Tibial artery (tissue), 4 donors: Measurements from ENCODE around the gene CALHM1.
"Not testable (repeated sequence)": the region's sequence is repeated elsewhere in the genome, so short reads cannot be mapped to it uniquely, and the experiment has no call there.

Experiments
- DNase-seq, 2 donors: peaks; one replicate each; pipeline ENCODE4 v3.0.0-alpha.2; 2019
- H3K27ac ChIP-seq, 2 donors: fragments of 200-600 bp; sonication (generic) in 1 of 2; 1 replicate in 1 of 2; 2 replicates in 1 of 2; pipeline ENCODE4 v1.5.1; 2018 to 2019; ENCODE audit warnings: mild to moderate bottlenecking in 1 of 2
- H3K27me3 ChIP-seq, 2 donors: fragments of 200-600 bp; sonication (generic) in 1 of 2; one replicate each; pipeline versions ENCODE4 v1.5.1 to v1.6.0; 2016 to 2019
- H3K36me3 ChIP-seq, 3 donors: fragments of 200-600 bp; sonication (generic) in 2 of 3; one replicate each; pipeline ENCODE4 v1.5.1; 2016 to 2019; ENCODE audit warnings: mild to moderate bottlenecking in 2 of 3
- H3K4me1 ChIP-seq, 4 donors: fragments of 200-600 bp; sonication (generic) in 2 of 4; 1 replicate in 3 of 4; 2 replicates in 1 of 4; pipeline ENCODE4 v1.5.1; 2016 to 2019
- H3K4me3 ChIP-seq, 2 donors: fragments of 200-600 bp; sonication (generic) in 1 of 2; 1 replicate in 1 of 2; 2 replicates in 1 of 2; pipeline ENCODE4 v1.5.1; 2018 to 2019; ENCODE audit warnings: mild to moderate bottlenecking in 2 of 2
- H3K9me3 ChIP-seq, 3 donors: fragments of 200-600 bp; sonication (generic) in 1 of 3; one replicate each; pipeline ENCODE4 v1.5.1; 2016 to 2019
- intact Hi-C: fragments of 100-400 bp; cut with DNase I; formaldehyde crosslinking; loops from one replicate; pipeline ENCODE4 v1.15.0; 2023; ENCODE audit warnings: low total_unique reads
- TF ChIP-seq, protein P1 (sequence below), 2 experiments: fragments of 200-600 bp in 1 of 2; fragments of 450-650 bp in 1 of 2; IDR thresholded peaks; one replicate each; pipeline ENCODE4 v1.5.1; 2017 to 2019; ENCODE audit warnings: antibody characterized with exemption in 2 of 2, mild to moderate bottlenecking in 1 of 2, moderate library complexity in 1 of 2

Gene CALHM1, protein sequence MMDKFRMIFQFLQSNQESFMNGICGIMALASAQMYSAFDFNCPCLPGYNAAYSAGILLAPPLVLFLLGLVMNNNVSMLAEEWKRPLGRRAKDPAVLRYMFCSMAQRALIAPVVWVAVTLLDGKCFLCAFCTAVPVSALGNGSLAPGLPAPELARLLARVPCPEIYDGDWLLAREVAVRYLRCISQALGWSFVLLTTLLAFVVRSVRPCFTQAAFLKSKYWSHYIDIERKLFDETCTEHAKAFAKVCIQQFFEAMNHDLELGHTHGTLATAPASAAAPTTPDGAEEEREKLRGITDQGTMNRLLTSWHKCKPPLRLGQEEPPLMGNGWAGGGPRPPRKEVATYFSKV

DNA sequence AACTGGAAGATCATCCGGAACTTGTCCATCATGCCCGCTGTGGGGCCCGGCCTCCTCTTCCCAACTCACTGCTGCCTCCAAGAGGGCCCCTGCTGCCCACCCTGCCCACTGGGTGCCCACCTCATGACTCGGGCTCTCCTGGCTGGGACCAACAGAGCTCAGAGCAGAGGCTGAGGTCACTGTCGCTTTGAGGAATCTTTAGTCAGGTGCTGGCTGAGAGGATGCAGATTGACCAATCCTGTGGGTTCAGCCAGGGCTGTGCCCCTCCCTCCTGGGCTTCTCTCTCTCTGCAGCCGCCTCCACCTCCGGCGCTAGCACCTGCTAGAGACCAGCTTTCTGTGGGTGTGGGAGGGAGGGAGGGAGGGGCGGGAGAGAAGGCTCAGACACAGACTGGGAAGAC, at the start of gene CALHM1:
TSS of gene CALHM1 (minus strand) at position 181 of the 400 bp plus-strand sequence. CDS start at position 32, 149 bp downstream.
- H3K27me3 ChIP-seq = no peaks in the 10 kb centered on the region
- no peaks in the 10 kb centered on the region for H3K9me3 ChIP-seq
- TF ChIP-seq, protein P1, sequence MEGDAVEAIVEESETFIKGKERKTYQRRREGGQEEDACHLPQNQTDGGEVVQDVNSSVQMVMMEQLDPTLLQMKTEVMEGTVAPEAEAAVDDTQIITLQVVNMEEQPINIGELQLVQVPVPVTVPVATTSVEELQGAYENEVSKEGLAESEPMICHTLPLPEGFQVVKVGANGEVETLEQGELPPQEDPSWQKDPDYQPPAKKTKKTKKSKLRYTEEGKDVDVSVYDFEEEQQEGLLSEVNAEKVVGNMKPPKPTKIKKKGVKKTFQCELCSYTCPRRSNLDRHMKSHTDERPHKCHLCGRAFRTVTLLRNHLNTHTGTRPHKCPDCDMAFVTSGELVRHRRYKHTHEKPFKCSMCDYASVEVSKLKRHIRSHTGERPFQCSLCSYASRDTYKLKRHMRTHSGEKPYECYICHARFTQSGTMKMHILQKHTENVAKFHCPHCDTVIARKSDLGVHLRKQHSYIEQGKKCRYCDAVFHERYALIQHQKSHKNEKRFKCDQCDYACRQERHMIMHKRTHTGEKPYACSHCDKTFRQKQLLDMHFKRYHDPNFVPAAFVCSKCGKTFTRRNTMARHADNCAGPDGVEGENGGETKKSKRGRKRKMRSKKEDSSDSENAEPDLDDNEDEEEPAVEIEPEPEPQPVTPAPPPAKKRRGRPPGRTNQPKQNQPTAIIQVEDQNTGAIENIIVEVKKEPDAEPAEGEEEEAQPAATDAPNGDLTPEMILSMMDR (IDR thresholded peaks at IDR 0.05) = no peak
- no peaks in the 10 kb centered on the region for H3K36me3 ChIP-seq
- DNase-seq = no peak
- H3K4me3 ChIP-seq = no peak within 1 kb of the TSS
- intact Hi-C loops = no loop called here
- H3K27ac ChIP-seq = no peak within 1 kb of the TSS
- H3K4me1 ChIP-seq = no peaks in the 10 kb centered on the region

DNA sequence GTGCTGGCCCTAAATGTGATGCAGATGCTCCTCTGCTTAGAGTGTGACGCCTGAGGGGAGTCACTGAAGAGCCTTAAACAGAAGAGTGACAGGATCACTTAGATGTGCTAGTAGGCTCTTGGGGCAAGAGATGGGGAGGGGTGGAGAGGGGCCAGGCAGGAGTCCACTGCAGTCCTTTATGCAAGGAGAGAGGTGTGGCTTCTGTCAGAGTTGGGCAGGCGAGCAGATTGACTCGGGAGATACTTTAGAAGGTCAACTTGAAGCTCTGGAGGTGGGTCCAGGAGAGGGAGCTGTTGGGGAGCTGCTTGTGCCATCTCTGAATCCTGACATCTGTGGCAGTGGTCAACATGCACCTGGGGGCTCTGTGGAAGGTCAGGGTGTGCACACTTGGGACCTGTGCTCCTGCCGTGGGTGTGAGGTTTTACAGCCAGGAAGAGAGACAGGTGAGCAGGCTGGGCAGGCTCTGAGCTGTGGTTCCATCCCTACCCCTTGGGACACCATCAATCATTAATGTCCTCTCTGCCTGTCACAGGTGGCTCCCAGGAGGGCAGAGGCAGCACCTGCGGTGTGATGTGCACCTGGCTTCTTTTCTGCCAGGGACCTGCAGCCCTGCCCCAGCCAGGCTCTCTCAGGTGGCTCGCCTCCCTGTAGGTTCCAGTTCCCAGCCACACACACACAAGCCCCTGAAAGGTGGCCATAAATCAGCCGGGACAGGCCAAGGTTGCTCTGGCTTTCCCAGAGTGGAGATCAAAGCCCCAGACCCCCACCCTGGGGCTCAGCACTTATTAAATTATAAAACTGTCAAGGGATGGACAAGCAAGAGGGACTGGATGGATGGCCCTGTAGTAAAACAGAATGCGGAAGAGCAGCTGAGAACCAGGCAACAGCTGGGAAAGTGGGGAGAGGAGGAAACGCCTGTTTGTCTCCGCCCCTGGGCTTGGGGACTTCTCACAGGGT, 48.8 kb upstream of the CALHM1 start:
- TF ChIP-seq, protein P1 (IDR thresholded peaks at IDR 0.05) = no peak
- H3K27me3 ChIP-seq = peaks cover 0 to 38% of the 10 kb centered on the region in 2 donors
- H3K4me3 ChIP-seq = no peak overlapping the region
- no peak for DNase-seq
- H3K36me3 ChIP-seq = no peaks in the 10 kb centered on the region
- H3K9me3 ChIP-seq = no peaks in the 10 kb centered on the region
- no peaks in the 10 kb centered on the region for H3K4me1 ChIP-seq
- intact Hi-C loops = no loop called here
- no peak overlapping the region for H3K27ac ChIP-seq

DNA sequence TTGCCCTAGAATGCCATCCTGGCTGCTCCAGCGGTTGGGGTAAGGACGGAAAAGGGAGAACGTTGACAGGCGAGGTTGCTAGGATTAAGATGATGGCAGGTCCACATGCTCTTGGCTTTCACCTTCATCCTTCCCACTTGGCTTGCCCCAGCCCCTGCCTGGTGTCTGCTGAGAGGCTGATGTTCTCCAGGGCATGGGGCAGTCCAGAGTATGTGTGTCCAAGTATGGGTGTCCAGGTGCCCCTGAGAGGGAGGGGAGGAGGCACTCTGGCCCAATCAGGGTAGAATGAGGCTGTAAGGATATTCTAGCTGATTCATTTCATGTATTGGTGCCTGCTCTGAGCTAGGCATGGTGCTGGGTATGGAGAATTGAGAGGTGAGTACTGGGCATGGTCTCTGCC, 47.4 kb upstream of the CALHM1 start:
- Histone ChIP-seq H3K27me3 (peaks cover 0 to 46% of the 10 kb centered on the region in 2 donors), H3K4me1 (no peaks in the 10 kb centered on the region), H3K4me3 (no peak overlapping the region), H3K36me3 (no peaks in the 10 kb centered on the region), H3K9me3 (no peaks in the 10 kb centered on the region), H3K27ac (no peak overlapping the region)
- TF ChIP-seq, protein P1 (IDR thresholded peaks at IDR 0.05) = no peak
- no peak for DNase-seq
- intact Hi-C loops = no loop called here

DNA sequence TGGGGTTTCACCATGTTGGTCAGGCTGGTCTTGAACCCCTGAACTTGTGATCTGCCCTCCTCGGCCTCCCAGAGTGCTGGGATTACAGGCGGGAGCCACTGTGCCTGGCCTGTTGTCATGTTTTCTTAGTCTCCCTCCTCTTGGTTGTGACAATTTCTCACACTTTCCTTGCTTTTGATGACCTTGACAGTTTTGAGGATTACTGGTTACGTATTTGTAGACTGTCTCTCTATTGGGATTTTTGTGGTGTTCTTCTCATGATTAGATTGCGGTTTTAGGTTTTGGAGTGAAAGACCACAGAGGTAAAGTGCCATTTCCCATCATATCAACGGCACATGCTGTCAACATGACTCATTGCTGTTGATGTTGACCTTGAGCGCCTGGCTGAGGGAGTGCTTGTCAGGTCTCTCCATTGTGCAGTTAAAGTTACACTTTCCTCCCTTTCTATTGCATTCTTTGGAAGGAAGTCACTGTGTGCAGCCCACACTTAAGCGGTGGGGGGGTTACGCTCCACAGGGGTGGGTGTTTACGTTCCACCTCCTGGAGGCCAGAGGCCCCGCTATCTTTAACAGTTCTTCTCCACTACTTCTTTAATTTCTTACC, 45.6 kb upstream of the CALHM1 start:
- no peak overlapping the region for H3K4me3 ChIP-seq
- no peaks in the 10 kb centered on the region for H3K9me3 ChIP-seq
- no peak for DNase-seq
- TF ChIP-seq, protein P1 (IDR thresholded peaks at IDR 0.05) = no peak
- no peaks in the 10 kb centered on the region for H3K36me3 ChIP-seq
- H3K27me3 ChIP-seq = peaks cover 0 to 59% of the 10 kb centered on the region in 2 donors
- no peak overlapping the region for H3K27ac ChIP-seq
- H3K4me1 ChIP-seq = no peaks in the 10 kb centered on the region
- intact Hi-C loops = no loop called here

DNA sequence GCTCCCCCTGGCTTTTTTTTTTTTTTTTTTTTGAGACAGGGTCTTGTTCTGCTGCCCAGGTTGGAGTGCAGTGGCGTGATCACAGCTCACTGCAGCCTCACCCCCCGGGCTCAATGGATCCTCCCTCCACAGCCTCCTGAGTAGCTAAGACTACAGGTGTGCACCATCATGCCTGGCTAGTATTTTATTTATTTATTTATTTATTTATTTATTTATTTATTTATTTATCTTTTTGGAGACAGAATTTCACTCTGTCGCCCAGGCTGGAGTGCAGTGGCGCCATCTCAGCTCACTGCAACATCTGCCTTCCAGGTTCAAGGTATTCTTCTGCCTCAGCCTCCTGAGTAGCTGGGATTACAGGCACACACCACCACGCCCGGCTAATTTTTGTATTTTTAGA, 45.1 kb upstream of the CALHM1 start:
- H3K9me3 ChIP-seq, H3K4me3 ChIP-seq, H3K27ac ChIP-seq, H3K36me3 ChIP-seq, intact Hi-C loops, DNase-seq, H3K4me1 ChIP-seq: not testable (repeated sequence)
- peaks cover 0 to 61% of the 10 kb centered on the region in 2 donors for H3K27me3 ChIP-seq
